Cardiac muscle cell (in vitro differentiated cells and primary cell): ENCODE measurements around the gene NSD2. TPM values are rescaled to one million over a fixed set of nuclear protein-coding genes. Genes with fewer than 3 reads are reported as not detected.

Experiments used
- DNase-seq, 2 donors: peaks; one replicate each; pipeline versions ENCODE4 v3.0.0 to v3.0.0-alpha.2; 2010 to 2017; ENCODE audit warnings: low read depth in 1 of 2, low spot score in 1 of 2
- H3K27ac ChIP-seq: fragments of 200-600 bp; sonication (generic); 2 replicates; pipeline ENCODE4 v1.5.1; 2016
- H3K27me3 ChIP-seq: fragments of 200-600 bp; sonication (generic); 2 replicates; pipeline ENCODE4 v1.6.0; 2016; ENCODE audit warnings: control low read depth
- H3K36me3 ChIP-seq: fragments of 200-600 bp; sonication (generic); 2 replicates; pipeline ENCODE4 v1.5.1; 2016; ENCODE audit warnings: control low read depth
- H3K4me1 ChIP-seq: fragments of 200-600 bp; sonication (generic); 2 replicates; pipeline ENCODE4 v1.8.1; 2017; ENCODE audit warnings: low read depth, mild to moderate bottlenecking, mixed run types
- H3K4me3 ChIP-seq: fragments of 200-600 bp; sonication (generic); 2 replicates; pipeline ENCODE4 v1.5.1; 2016; ENCODE audit warnings: mild to moderate bottlenecking
- H3K9me3 ChIP-seq: fragments of 200-600 bp; sonication (generic); 2 replicates; pipeline ENCODE4 v1.5.1; 2017; ENCODE audit warnings: low read depth, mild to moderate bottlenecking, control low read depth
- polyA plus RNA-seq: library from polyadenylated mRNA; unstranded; fragments of >200 nt; fragmentation: Nextera tagmentation; extraction: Ambion mirVana; gene quantifications from 2 replicates; pipeline ENCODE4 v1.2.1, GENCODE V29; 2016
- total RNA-seq: library from RNA; depleted of rRNA; stranded (reverse); fragments of >200 nt; gene quantifications from 2 replicates; pipeline ENCODE4 v1.2.3, GENCODE V29; 2016
- TF ChIP-seq, protein P1 (sequence below): IDR thresholded peaks from 2 replicates; pipeline ENCODE4 v1.5.1; 2012; ENCODE audit warnings: low read depth, mild to moderate bottlenecking, low read length

The NSD2 gene
- total and polyA plus RNA-seq, 2 experiments from 2014 or later: 49.0 to 91.3 TPM

DNA sequence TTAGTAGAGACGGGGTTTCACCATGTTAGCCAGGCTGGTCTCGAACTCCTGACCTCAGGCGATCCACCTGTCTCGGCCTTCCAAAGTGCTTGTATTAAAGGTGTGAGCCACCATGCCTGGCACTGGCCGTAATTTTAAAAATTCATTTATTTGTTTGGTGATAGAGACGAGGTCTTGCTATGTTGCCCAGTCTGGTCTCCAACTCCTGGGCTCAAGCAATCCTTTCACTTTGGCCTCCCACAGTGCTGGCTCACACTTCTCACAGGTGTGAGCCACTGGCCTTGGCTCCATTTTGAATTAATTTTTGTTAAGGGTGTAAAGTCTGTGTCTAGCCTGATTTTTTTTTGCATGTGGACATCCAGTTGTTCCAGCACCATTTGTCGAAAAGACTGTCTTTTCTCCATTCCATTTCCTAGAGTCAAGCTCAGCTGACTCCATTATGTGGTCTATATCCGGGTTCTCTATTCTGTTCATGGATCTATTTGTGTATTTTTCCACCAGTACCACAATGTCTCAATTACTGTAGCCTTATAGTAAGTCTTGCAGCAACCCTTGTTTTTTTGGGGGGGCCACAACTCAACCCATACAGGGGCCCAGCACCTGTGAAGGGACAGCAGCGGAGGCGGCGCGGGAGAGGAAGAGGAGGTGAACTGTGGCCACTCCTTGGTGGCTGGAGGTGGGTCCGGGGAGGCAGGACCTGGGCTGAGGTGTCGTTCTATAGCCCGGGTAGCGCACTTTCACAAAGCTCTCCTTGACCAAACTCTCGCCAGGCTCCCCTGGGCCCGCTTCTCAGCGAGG lies 1.5 kb upstream of the NSD2 start:
- Histone ChIP-seq H3K27ac (peak overlapping the region; percentile 87), H3K27me3 (no peaks in the 10 kb centered on the region), H3K4me1 (peaks cover 15% of the 10 kb centered on the region), H3K9me3 (no peaks in the 10 kb centered on the region), H3K36me3 (no peaks in the 10 kb centered on the region), H3K4me3 (peak overlapping the region; percentile 59)
- TF ChIP-seq, protein P1, sequence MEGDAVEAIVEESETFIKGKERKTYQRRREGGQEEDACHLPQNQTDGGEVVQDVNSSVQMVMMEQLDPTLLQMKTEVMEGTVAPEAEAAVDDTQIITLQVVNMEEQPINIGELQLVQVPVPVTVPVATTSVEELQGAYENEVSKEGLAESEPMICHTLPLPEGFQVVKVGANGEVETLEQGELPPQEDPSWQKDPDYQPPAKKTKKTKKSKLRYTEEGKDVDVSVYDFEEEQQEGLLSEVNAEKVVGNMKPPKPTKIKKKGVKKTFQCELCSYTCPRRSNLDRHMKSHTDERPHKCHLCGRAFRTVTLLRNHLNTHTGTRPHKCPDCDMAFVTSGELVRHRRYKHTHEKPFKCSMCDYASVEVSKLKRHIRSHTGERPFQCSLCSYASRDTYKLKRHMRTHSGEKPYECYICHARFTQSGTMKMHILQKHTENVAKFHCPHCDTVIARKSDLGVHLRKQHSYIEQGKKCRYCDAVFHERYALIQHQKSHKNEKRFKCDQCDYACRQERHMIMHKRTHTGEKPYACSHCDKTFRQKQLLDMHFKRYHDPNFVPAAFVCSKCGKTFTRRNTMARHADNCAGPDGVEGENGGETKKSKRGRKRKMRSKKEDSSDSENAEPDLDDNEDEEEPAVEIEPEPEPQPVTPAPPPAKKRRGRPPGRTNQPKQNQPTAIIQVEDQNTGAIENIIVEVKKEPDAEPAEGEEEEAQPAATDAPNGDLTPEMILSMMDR: no peak
- no peak for DNase-seq

DNA sequence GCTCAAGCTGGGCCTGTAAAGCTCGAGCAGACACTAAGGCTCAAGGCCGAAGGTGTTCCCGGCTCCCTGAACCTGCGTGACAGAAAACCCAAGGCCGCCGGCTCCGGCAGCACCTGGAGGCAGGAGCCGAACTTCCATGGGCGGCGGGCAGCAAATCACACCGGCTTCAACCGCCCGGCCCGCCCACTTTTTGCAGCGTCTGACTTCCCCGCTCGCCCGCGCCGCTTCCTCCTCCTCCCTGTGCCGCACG lies 940 bp upstream of the NSD2 start:
- Histone ChIP-seq H3K9me3 (no peaks in the 10 kb centered on the region), H3K4me3 (peak overlapping the region; percentile 59), H3K27me3 (no peaks in the 10 kb centered on the region), H3K27ac (peak overlapping the region; percentile 87), H3K4me1 (peaks cover 15% of the 10 kb centered on the region), H3K36me3 (no peaks in the 10 kb centered on the region)
- peak; percentile 84 to 89 for DNase-seq
- TF ChIP-seq, protein P1: no peak

DNA sequence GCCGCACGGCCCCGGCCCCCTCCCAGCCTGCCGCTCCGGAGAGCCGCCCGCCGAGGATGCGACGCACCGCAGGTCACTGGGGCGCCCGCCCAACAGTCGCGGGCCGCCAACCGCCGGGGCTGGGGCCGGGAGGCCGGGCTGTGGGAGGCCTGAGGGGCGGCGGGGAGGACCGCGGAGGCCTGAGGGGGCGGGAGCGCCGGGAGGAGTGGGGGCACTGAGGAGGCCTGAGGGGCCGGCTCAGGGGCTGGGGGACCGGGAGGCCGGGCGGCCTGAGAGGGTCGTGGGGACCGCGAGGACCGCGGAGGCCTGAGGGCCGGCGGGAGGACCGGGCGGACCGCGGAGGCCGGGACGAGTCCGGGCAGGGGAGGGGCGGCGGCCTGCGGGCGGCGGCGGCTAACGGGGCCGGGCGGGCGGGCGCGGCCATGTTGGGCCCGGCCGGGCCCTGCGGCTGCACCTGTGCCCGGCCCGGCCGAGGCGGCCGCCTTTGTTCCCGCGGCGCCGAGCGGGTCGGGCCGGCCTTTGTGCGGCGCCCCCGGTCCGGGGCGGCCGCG lies 353 bp downstream of the NSD2 start:
- Histone ChIP-seq H3K27ac (peak overlapping the region; percentile 95), H3K36me3 (no peaks in the 10 kb centered on the region), H3K4me1 (peaks cover 15% of the 10 kb centered on the region), H3K4me3 (peak overlapping the region; percentile 89), H3K9me3 (no peaks in the 10 kb centered on the region), H3K27me3 (no peaks in the 10 kb centered on the region)
- TF ChIP-seq, protein P1: no peak
- peak in 1 of 2 donors; percentile 20 for DNase-seq

DNA sequence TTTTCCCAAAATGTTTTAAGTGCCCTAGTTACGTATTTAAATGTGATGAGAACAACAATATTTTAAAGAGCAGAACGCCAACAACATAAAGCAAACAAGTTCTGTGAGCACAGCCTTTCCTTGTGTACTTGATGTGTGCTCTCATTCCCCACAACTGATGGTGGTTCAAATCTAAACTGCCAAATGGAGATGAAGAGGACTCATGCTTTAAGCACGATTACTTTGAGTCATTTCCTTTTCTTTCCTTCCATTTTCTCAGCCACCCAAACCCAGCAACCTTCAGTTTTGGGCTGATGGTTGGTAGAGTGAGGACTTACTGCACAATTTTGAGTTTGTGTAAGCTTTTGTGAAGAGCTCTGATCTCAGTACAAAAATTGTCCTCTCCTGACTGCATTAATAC lies 1.7 kb downstream of the NSD2 start:
- H3K27me3 ChIP-seq: no peaks in the 10 kb centered on the region
- H3K36me3 ChIP-seq: no peaks in the 10 kb centered on the region
- TF ChIP-seq, protein P1: no peak
- H3K4me1 ChIP-seq: peaks cover 15% of the 10 kb centered on the region
- peak in 1 of 2 donors; percentile 37 for DNase-seq
- H3K4me3 ChIP-seq: peak overlapping the region; percentile 89
- no peaks in the 10 kb centered on the region for H3K9me3 ChIP-seq
- peak overlapping the region; percentile 24 for H3K27ac ChIP-seq

DNA sequence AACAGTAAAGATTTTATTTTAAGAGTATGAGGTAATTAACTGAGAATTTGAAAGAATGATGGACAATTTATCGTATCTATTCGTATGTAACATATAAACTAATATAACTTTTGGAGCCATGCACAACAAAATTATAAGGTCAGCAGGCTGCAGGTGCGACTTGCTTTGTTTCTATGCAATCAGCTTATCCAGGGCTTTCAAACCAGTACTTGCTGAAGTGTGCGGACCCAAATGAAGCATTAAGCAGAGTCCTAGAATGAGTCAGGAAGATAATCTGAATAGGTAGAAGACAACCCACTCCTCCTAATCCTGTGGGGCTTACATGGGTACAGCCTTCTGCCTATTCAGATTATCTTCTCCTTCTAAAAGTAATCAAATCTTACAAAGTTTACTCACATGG lies 2.1 kb downstream of the NSD2 start:
- TF ChIP-seq, protein P1: no peak
- Histone ChIP-seq H3K27ac (no peak overlapping the region), H3K36me3 (no peaks in the 10 kb centered on the region), H3K27me3 (no peaks in the 10 kb centered on the region), H3K9me3 (no peaks in the 10 kb centered on the region), H3K4me3 (no peak overlapping the region), H3K4me1 (peaks cover 16% of the 10 kb centered on the region)
- DNase-seq: no peak
